ENCODE results near the gene PRR7. TPM values are rescaled to one million over a fixed set of nuclear protein-coding genes. Genes with fewer than 3 reads are reported as not detected.

PRR7 gene
- total RNA-seq, 1 donor from 2014 or later = 18.1 TPM

- Histone ChIP-seq H3K27ac (no peak overlapping the region), H3K27me3 (peaks cover 41% of the 10 kb centered on the region), H3K9me3 (no peaks in the 10 kb centered on the region), H3K4me3 (peak overlapping the region; percentile 52 to 85), H3K4me1 (peaks cover 17 to 24% of the 10 kb centered on the region in 2 donors), H3K36me3 (no peaks in the 10 kb centered on the region)
- intact Hi-C loops (cut with DNase I) = no loop called here
- TF ChIP-seq, protein P1, sequence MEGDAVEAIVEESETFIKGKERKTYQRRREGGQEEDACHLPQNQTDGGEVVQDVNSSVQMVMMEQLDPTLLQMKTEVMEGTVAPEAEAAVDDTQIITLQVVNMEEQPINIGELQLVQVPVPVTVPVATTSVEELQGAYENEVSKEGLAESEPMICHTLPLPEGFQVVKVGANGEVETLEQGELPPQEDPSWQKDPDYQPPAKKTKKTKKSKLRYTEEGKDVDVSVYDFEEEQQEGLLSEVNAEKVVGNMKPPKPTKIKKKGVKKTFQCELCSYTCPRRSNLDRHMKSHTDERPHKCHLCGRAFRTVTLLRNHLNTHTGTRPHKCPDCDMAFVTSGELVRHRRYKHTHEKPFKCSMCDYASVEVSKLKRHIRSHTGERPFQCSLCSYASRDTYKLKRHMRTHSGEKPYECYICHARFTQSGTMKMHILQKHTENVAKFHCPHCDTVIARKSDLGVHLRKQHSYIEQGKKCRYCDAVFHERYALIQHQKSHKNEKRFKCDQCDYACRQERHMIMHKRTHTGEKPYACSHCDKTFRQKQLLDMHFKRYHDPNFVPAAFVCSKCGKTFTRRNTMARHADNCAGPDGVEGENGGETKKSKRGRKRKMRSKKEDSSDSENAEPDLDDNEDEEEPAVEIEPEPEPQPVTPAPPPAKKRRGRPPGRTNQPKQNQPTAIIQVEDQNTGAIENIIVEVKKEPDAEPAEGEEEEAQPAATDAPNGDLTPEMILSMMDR (IDR thresholded peaks at IDR 0.05) = no peak
- DNase-seq (ENCODE audit: low spot score in 2 of 2) = no peak
Observed at GRCh38 chr5:177403102-177403791, 43.4 kb upstream of the PRR7 start.

DNA sequence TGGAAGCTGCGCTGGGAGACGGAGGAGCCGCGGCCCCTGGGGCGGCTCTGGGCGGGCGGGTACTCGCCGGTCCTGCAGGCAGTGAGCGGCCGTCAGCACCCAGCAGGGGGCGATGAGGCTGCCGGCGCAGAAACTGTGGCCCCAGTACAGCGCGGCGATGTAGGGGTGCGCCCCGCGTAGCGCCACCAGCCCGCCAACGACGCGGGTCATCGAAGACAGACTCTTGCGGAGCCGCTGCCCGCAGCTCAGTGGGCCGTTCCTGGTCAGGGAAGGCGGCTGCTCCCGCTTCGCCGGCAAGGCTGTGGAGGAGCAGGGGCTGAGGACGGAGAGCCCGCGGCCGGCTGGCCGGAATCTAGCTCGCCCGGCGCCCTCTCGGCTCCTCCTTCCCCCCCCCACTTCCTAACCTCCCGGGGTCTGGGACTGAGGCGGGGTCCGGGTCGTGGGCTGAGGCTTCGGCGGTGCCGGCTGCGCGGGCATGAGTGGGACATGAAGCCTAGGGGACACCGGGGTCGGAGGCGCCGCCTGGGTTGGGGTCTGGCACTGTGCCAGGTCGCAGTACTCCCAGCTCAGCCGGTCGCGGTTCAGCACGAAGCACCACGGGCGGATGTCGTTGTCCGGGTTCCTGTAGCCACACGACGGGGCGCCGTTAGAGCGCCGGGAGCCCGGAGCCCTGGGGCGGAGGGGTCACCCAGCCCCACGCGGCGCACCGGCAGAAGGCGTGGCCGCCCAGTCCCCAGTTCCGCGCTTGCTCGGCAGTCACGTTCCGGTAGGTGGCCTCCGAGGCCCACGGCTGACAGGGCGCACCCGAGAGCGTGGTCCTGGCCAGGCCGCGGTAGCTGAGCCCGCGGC is 42.6 kb upstream of the PRR7 start:
- no peaks in the 10 kb centered on the region for H3K36me3 ChIP-seq
- no peak overlapping the region for H3K27ac ChIP-seq
- peaks cover 17 to 24% of the 10 kb centered on the region in 2 donors for H3K4me1 ChIP-seq
- H3K9me3 ChIP-seq = no peaks in the 10 kb centered on the region
- peaks cover 41% of the 10 kb centered on the region for H3K27me3 ChIP-seq
- intact Hi-C loops (cut with DNase I) = loop anchor here (1.0 kb wide), 3 partner anchors 22 to 97 kb away; partner anchors contain the start of gene GRK6
- TF ChIP-seq, protein P1 (IDR thresholded peaks at IDR 0.05) = peak; percentile 75 to 87 (median 79)
- DNase-seq (ENCODE audit: low spot score in 2 of 2) = peak in 1 of 2 donors; percentile 89
- peak overlapping the region; percentile 52 to 85 for H3K4me3 ChIP-seq

GRCh38 chr5:177404641-177405179 is 41.9 kb upstream of the PRR7 start:
- intact Hi-C loops (cut with DNase I) = loop anchor here (1.0 kb wide), 3 partner anchors 22 to 97 kb away; partner anchors contain the start of gene GRK6
- Histone ChIP-seq H3K9me3 (no peaks in the 10 kb centered on the region), H3K36me3 (no peaks in the 10 kb centered on the region), H3K27ac (no peak overlapping the region), H3K4me1 (peaks cover 17 to 24% of the 10 kb centered on the region in 2 donors), H3K4me3 (peak overlapping the region; percentile 52 to 85), H3K27me3 (peaks cover 38% of the 10 kb centered on the region)
- TF ChIP-seq, protein P1 (IDR thresholded peaks at IDR 0.05) = no peak
- no peak for DNase-seq (ENCODE audit: low spot score in 2 of 2)

GRCh38 chr5:177405312-177405711 is 41.3 kb upstream of the PRR7 start:
- Histone ChIP-seq H3K4me1 (peaks cover 17 to 21% of the 10 kb centered on the region in 2 donors), H3K36me3 (no peaks in the 10 kb centered on the region), H3K4me3 (no peak overlapping the region), H3K27me3 (peaks cover 32% of the 10 kb centered on the region), H3K9me3 (no peaks in the 10 kb centered on the region), H3K27ac (no peak overlapping the region)
- intact Hi-C loops (cut with DNase I) = no loop called here
- DNase-seq (ENCODE audit: low spot score in 2 of 2) = no peak
- TF ChIP-seq, protein P1 (IDR thresholded peaks at IDR 0.05) = no peak

DNA sequence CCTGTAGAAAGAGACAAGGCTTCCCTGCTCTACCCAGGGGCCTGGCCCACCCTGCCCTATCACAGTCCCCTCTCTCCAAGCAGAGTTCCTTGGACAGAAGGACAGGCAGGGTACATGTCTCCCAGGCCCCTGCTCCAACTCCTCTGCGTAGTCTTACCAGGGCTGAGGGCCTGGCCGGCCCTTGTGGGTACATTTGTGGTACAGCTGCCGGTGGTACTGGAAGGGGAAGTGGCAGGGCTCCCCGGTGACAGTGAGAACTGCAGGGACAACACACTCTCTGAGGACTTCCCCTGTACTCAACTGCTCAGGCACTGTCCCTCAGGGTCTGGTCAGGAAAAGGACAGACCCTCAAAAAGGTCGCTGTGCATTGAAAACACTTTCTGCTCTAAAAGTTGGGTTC is 40.8 kb upstream of the PRR7 start:
- Histone ChIP-seq H3K27me3 (peaks cover 27% of the 10 kb centered on the region), H3K27ac (no peak overlapping the region), H3K4me3 (no peak overlapping the region), H3K36me3 (no peaks in the 10 kb centered on the region), H3K4me1 (peaks cover 17 to 21% of the 10 kb centered on the region in 2 donors), H3K9me3 (no peaks in the 10 kb centered on the region)
- TF ChIP-seq, protein P1 (IDR thresholded peaks at IDR 0.05) = no peak
- intact Hi-C loops (cut with DNase I) = no loop called here
- DNase-seq (ENCODE audit: low spot score in 2 of 2) = no peak
